Measurements from ENCODE around the gene DNMT3A.

DNA sequence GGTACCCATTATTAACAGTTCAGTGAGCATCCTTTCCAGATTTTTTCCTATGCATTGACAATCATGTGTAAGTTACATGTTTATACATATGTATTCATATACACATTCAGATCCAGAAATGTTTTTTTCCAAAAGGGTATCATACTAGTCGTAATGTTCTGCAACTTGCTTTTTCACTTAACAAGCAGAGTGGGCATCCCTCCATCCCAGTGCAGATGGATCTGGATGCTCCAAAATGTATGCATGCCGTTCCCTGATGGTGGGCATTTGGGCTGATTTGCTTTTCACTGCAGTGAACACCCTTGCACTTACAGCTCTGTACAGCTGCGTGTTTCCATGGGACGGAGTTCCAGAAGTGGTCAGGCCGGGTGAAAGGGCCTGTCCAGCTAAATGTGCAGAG is 57.0 kb downstream of the DNMT3A start:
- no peak for TF ChIP-seq POLR2A (IDR thresholded peaks at IDR 0.05)
- TF ChIP-seq, protein P1, sequence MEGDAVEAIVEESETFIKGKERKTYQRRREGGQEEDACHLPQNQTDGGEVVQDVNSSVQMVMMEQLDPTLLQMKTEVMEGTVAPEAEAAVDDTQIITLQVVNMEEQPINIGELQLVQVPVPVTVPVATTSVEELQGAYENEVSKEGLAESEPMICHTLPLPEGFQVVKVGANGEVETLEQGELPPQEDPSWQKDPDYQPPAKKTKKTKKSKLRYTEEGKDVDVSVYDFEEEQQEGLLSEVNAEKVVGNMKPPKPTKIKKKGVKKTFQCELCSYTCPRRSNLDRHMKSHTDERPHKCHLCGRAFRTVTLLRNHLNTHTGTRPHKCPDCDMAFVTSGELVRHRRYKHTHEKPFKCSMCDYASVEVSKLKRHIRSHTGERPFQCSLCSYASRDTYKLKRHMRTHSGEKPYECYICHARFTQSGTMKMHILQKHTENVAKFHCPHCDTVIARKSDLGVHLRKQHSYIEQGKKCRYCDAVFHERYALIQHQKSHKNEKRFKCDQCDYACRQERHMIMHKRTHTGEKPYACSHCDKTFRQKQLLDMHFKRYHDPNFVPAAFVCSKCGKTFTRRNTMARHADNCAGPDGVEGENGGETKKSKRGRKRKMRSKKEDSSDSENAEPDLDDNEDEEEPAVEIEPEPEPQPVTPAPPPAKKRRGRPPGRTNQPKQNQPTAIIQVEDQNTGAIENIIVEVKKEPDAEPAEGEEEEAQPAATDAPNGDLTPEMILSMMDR (IDR thresholded peaks at IDR 0.05), result no peak

Data from testis (tissue), 2 donors.